K562 (cell line): Measurements from ENCODE around the gene NOS1. TPM values are rescaled to one million over a fixed set of nuclear protein-coding genes. Genes with fewer than 3 reads are reported as not detected.

ENCODE experiments used
- ATAC-seq: fragments of 200-7000 bp; cut with Tn5 transposase; 3 replicates; pipeline ENCODE4 v1.9.1; 2020; ENCODE audit warnings: moderate library complexity
- BruUV-seq: library from RNA; stranded (reverse); fragments of 400-500 nt; replicated peaks from 2 replicates; lab custom pipeline; 2021; lab: Mats Ljungman, UMichigan
- CTCF ChIA-PET: fragments of 300-600 bp; formaldehyde crosslinking; extraction: SDS; loops from one replicate; lab custom pipeline; 2021; ENCODE audit warnings: low intra/inter-chr PET ratio; lab: Yijun Ruan, JAX
- POLR2A ChIA-PET: fragments of 300-600, 350-650 bp; sonication (Branson Sonifier 250); formaldehyde crosslinking; extraction: SDS; loops from one replicate; lab custom pipeline; 2021; ENCODE audit warnings: antibody characterized with exemption, inconsistent platforms; lab: Yijun Ruan, JAX
- DNase-seq, 4 experiments: peaks; one replicate each; pipeline versions ENCODE4 v3.0.0 to v3.0.0-alpha.2; 2011 to 2018; ENCODE audit warnings: low spot score in 3 of 4, mixed read lengths in 3 of 4; ENCODE audit errors: extremely low read depth in 1 of 4
- FAIRE-seq: peaks from 2 replicates; lab custom pipeline; 2011; peaks lifted over from hg19 to GRCh38; lab: Jason Lieb, UNC
- H2AFZ ChIP-seq: 2 replicates; pipeline ENCODE4 v1.6.0; 2011; ENCODE audit warnings: low read depth, low read length, control low read depth, inconsistent platforms
- H3K27ac ChIP-seq: fragments of 200-600 bp; 3 replicates; pipeline ENCODE4 v1.8.0; 2011; ENCODE audit warnings: low read depth, mild to moderate bottlenecking, control low read depth, inconsistent platforms, low read length, moderate library complexity, mixed read lengths; ENCODE audit errors: extremely low read depth
- H3K27me3 ChIP-seq, 2 experiments: fragments of 300-600 bp in 1 of 2; 2 replicates in 1 of 2; 3 replicates in 1 of 2; pipeline versions ENCODE4 v1.6.0 to v1.8.0; 2011; ENCODE audit warnings: inconsistent platforms in 2 of 2, low read length in 2 of 2, mild to moderate bottlenecking in 1 of 2, mixed read lengths in 1 of 2, moderate library complexity in 1 of 2; ENCODE audit not compliant: control insufficient read depth in 2 of 2, insufficient read depth in 2 of 2
- H3K36me3 ChIP-seq: fragments of 300-600 bp; 3 replicates; pipeline ENCODE4 v1.8.0; 2011; ENCODE audit warnings: mild to moderate bottlenecking, low read length, inconsistent platforms; ENCODE audit not compliant: control insufficient read depth, insufficient read depth
- H3K4me1 ChIP-seq, 2 experiments: fragments of 200-600 bp in 1 of 2; replicated peaks in 1 of 2; 2 replicates in 1 of 2; 3 replicates in 1 of 2; pipeline versions ENCODE4 v1.5.1 to v1.8.0; 2011; ENCODE audit warnings: inconsistent platforms in 2 of 2, low read length in 2 of 2, mild to moderate bottlenecking in 1 of 2, mixed read lengths in 1 of 2, moderate library complexity in 1 of 2; ENCODE audit not compliant: control insufficient read depth in 2 of 2, insufficient read depth in 2 of 2
- H3K4me2 ChIP-seq: 2 replicates; pipeline ENCODE4 v1.6.1; 2011; ENCODE audit warnings: low read length, control low read depth, inconsistent platforms, mixed read lengths; ENCODE audit not compliant: insufficient read depth
- H3K4me3 ChIP-seq: fragments of 200-600 bp; sonication (generic), shearing (Covaris generic); 2 replicates; pipeline ENCODE4 v1.5.1; 2016; ENCODE audit warnings: control low read depth, inconsistent platforms
- H3K79me2 ChIP-seq: fragments of 200-600 bp; 3 replicates; pipeline ENCODE4 v1.8.0; 2011; ENCODE audit warnings: low read length, inconsistent platforms; ENCODE audit not compliant: control insufficient read depth, insufficient read depth
- H3K9ac ChIP-seq, 2 experiments: 2 replicates each; pipeline versions ENCODE4 v1.6.0 to v1.6.1; 2011; ENCODE audit warnings: low read depth in 2 of 2, low read length in 2 of 2, control low read depth in 1 of 2, inconsistent platforms in 1 of 2, mild to moderate bottlenecking in 1 of 2, mixed read lengths in 1 of 2; ENCODE audit not compliant: insufficient read depth in 1 of 2
- H3K9me1 ChIP-seq: one replicate; pipeline ENCODE4 v1.6.0; 2011; ENCODE audit warnings: inconsistent platforms, mild to moderate bottlenecking, low read length, moderate library complexity; ENCODE audit not compliant: control insufficient read depth, insufficient read depth
- H3K9me3 ChIP-seq: replicated peaks from 2 replicates; pipeline ENCODE4 v1.5.1; 2011; ENCODE audit warnings: low read depth, low read length, inconsistent platforms; ENCODE audit not compliant: control insufficient read depth, insufficient read depth
- H4K20me1 ChIP-seq: replicated peaks from 2 replicates; pipeline ENCODE4 v1.6.1; 2011; ENCODE audit warnings: low read length, inconsistent platforms, mixed read lengths; ENCODE audit not compliant: control insufficient read depth, insufficient read depth
- DMBX1 ChIP-seq: fragments of 250-450 bp; sonication (Bioruptor Pico); IDR thresholded peaks from 2 replicates; pipeline ENCODE4 v1.8.0; 2022; ENCODE audit warnings: inconsistent platforms, mild to moderate bottlenecking, moderate library complexity, borderline replicate concordance
- ETS2 ChIP-seq: IDR thresholded peaks from 2 replicates; pipeline ENCODE4 v1.6.1; 2016; ENCODE audit warnings: borderline replicate concordance, missing genetic modification characterization, mild to moderate bottlenecking, moderate library complexity, missing compliant biosample characterization; ENCODE audit not compliant: poor library complexity, severe bottlenecking
- KLF10 ChIP-seq: fragments of 250-450 bp; sonication (Bioruptor Pico); IDR thresholded peaks from 2 replicates; pipeline ENCODE4 v1.6.1; 2021; ENCODE audit warnings: matching md5 sums
- KLF13 ChIP-seq: fragments of 450-650 bp; IDR thresholded peaks from 2 replicates; pipeline ENCODE4 v1.6.1; 2016; ENCODE audit warnings: missing genetic modification characterization, low read depth, mild to moderate bottlenecking, missing compliant biosample characterization, moderate library complexity, borderline replicate concordance
- MIER1 ChIP-seq: fragments of 450-650 bp; IDR thresholded peaks from 2 replicates; pipeline ENCODE4 v1.6.1; 2016; ENCODE audit warnings: antibody characterized with exemption, mild to moderate bottlenecking, low read depth
- POLR2AphosphoS2 ChIP-seq: IDR thresholded peaks from 2 replicates; pipeline ENCODE4 v1.6.1; 2012; ENCODE audit warnings: low read length, improper control_type of control experiment
- RBM25 ChIP-seq: fragments of 200-400 bp; formaldehyde crosslinking; IDR thresholded peaks from 2 replicates; pipeline ENCODE4 v1.6.1; 2018; ENCODE audit warnings: low read length, low read depth, moderate library complexity; ENCODE audit not compliant: severe bottlenecking
- TAL1 ChIP-seq: fragments of 450-650 bp; IDR thresholded peaks from 2 replicates; pipeline ENCODE4 v1.6.1; 2016; ENCODE audit warnings: mild to moderate bottlenecking
- TEAD1 ChIP-seq, 2 experiments: fragments of 450-650 bp in 1 of 2; sonication (generic) in 1 of 2; formaldehyde crosslinking; IDR thresholded peaks; 2 replicates each; pipeline versions ENCODE4 v1.4.0 to v1.8.0; 2020 to 2022; ENCODE audit warnings: mild to moderate bottlenecking in 2 of 2, missing genetic modification reagents in 1 of 2
- ZFPM2 ChIP-seq: fragments of 250-450 bp; sonication (Bioruptor Pico); IDR thresholded peaks from 2 replicates; pipeline ENCODE4 v1.5.1; 2022; ENCODE audit warnings: mild to moderate bottlenecking
- ZNF146 ChIP-seq: IDR thresholded peaks from one replicate; pipeline ENCODE4 v1.6.1; 2018; ENCODE audit warnings: missing compliant biosample characterization; ENCODE audit not compliant: unreplicated experiment
- WGBS: fragments of 100-300 bp; shearing (Covaris generic); methylation state at CpG from one replicate; pipeline ENCODE4 v1.1.6; 2016; ENCODE audit warnings: low coverage, mixed read lengths; ENCODE audit not compliant: insufficient coverage; ENCODE audit errors: missing lambda C conversion rate; 5-methylcytosine and 5-hydroxymethylcytosine counted together
- in situ Hi-C: fragments of 300-500 bp; cut with MboI; formaldehyde crosslinking; loops from 4 replicates; pipeline ENCODE4 v1.15.0; 2018; ENCODE audit warnings: inconsistent platforms, mixed read lengths
- intact Hi-C: fragments of 100-400 bp; cut with micrococcal nuclease; formaldehyde crosslinking; loops from 2 replicates; pipeline ENCODE4 v1.14.2; 2022
- polyA plus RNA-seq, 8 experiments: library from polyadenylated mRNA; depleted of rRNA in 4 of 8; stranded (reverse) in 5 of 8; unstranded in 3 of 8; fragments of >200 nt; fragmentation: Nextera tagmentation in 2 of 8; fragmentation: Illumina TruSeq in 1 of 8; extraction: Ambion mirVana in 2 of 8; extraction: Trizol in 1 of 8; gene quantifications; 2 replicates each; pipeline versions ENCODE4 v1.2.1 to v1.2.3, GENCODE V29; 2011 to 2014; ENCODE audit warnings: inconsistent platforms in 1 of 8, missing spikeins in 1 of 8
- total RNA-seq, 7 experiments: library from RNA; depleted of rRNA in 6 of 7; stranded (reverse); fragments of >200 nt in 6 of 7; fragmentation: Illumina TruSeq in 2 of 7; extraction: Trizol in 2 of 7; gene quantifications; 2 replicates each; pipeline versions ENCODE4 v1.2.1 to v1.2.3, GENCODE V29; 2011 to 2021; ENCODE audit warnings: low replicate concordance in 1 of 7
- TF ChIP-seq, protein P1 (sequence below): sonication (generic); formaldehyde crosslinking; IDR thresholded peaks from 2 replicates; pipeline ENCODE4 v1.8.1; 2023; ENCODE audit warnings: mild to moderate bottlenecking, missing genetic modification reagents
- TF ChIP-seq, protein P2 (sequence below): sonication (generic); formaldehyde crosslinking; IDR thresholded peaks from 2 replicates; pipeline ENCODE4 v1.8.1; 2023; ENCODE audit warnings: mild to moderate bottlenecking, missing genetic modification reagents, moderate library complexity
- TF ChIP-seq, protein P3 (sequence below): fragments of 150-350 bp; conservative IDR thresholded peaks from 2 replicates; pipeline ENCODE4 v1.6.1; 2014; ENCODE audit warnings: low read length

Gene NOS1
- total and polyA plus RNA-seq, 9 of the 15 experiments (the other 6 are each of a cell fraction or from before 2014, with no cell fraction given): not detected

DNA sequence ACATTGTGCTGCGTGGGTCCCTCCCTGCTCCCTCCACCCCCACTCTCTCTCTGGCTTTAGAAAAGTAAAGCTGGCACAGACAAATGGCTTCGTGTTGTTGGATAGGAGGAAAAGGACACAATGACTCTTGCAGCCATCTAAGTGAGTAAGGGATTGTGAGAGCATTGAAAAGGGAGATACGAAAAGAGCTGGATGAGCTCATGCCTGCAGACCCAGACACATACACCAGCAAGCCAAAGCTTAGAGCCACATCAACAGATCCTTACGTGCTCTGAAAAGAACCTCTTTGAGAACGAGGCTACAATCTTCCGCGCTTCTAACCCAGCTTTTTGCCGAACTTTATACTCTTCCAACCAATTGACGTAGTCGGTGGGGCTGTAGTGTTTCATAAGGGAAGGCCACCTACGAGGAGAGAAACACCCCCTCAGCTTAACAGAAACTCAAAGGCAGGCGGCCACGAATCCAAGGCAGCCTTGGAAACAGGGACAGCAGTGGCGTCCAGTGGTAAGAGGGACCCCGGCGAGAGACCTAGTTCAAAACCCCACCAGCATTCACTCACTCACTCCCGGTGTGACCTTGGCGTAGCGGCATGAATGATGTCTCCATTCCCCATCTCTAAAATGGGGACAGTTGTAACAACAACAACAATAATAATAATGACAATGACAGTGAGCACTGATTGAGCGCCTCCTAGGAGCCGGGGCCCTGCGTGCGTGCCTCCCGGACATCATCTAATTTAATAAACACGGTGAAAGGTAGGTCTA lies 172.3 kb downstream of the NOS1 start:
- H3K9me1 ChIP-seq: peaks cover 6% of the 10 kb centered on the region
- no peak overlapping the region for H3K27ac ChIP-seq
- H3K27me3 ChIP-seq: peaks cover 5 to 11% of the 10 kb centered on the region in 2 experiments; a peak in 2 of 5 replicates
- 61% methylated on average over 24 of the region's 25 CpGs for WGBS
- ChIA-PET CTCF (no interaction called here), POLR2A (interaction anchor here (0.7 to 1.2 kb wide), 2 partner anchors 11 to 1588 kb away, joined by 3 to 5 read pairs; no protein-coding TSS in a partner anchor)
- ATAC-seq (no peak), FAIRE-seq (no peak), DNase-seq (no peak)
- peaks cover 27% of the 10 kb centered on the region; the same call in 2 of the 3 replicates for H3K36me3 ChIP-seq
- peaks cover 6 to 18% of the 10 kb centered on the region in 2 experiments; a peak in 3 of 5 replicates for H3K4me1 ChIP-seq
- TSS peak; percentile 57 for BruUV-seq
- peak overlapping the region; percentile 63 for H2AFZ ChIP-seq
- H4K20me1 ChIP-seq: no peaks in the 10 kb centered on the region
- peak overlapping the region; percentile 88 for H3K4me2 ChIP-seq
- H3K9me3 ChIP-seq: peaks cover 6% of the 10 kb centered on the region
- peaks cover 10% of the 10 kb centered on the region; the same call in 2 of the 3 replicates for H3K79me2 ChIP-seq
- H3K4me3 ChIP-seq: peak overlapping the region; percentile 76
- H3K9ac ChIP-seq: peak overlapping the region in 1 of 2 experiments; percentile 99; a peak in 3 of 4 replicates
- intact Hi-C loops (no loop called here), in situ Hi-C loops (no loop called here)
- no peak for TF ChIP-seq MIER1
- TF ChIP-seq, protein P1, sequence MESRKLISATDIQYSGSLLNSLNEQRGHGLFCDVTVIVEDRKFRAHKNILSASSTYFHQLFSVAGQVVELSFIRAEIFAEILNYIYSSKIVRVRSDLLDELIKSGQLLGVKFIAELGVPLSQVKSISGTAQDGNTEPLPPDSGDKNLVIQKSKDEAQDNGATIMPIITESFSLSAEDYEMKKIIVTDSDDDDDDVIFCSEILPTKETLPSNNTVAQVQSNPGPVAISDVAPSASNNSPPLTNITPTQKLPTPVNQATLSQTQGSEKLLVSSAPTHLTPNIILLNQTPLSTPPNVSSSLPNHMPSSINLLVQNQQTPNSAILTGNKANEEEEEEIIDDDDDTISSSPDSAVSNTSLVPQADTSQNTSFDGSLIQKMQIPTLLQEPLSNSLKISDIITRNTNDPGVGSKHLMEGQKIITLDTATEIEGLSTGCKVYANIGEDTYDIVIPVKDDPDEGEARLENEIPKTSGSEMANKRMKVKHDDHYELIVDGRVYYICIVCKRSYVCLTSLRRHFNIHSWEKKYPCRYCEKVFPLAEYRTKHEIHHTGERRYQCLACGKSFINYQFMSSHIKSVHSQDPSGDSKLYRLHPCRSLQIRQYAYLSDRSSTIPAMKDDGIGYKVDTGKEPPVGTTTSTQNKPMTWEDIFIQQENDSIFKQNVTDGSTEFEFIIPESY: peak; percentile 65
- TF ChIP-seq POLR2AphosphoS2: no peak
- TF ChIP-seq DMBX1 (CRISPR knock-in tag): no peak
- peak; percentile 21 for TF ChIP-seq RBM25
- TF ChIP-seq KLF10: no peak
- no peak for TF ChIP-seq ZNF146
- TF ChIP-seq, protein P2, sequence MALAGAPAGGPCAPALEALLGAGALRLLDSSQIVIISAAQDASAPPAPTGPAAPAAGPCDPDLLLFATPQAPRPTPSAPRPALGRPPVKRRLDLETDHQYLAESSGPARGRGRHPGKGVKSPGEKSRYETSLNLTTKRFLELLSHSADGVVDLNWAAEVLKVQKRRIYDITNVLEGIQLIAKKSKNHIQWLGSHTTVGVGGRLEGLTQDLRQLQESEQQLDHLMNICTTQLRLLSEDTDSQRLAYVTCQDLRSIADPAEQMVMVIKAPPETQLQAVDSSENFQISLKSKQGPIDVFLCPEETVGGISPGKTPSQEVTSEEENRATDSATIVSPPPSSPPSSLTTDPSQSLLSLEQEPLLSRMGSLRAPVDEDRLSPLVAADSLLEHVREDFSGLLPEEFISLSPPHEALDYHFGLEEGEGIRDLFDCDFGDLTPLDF (CRISPR knock-in tag): no peak
- TF ChIP-seq ZFPM2 (CRISPR knock-in tag): no peak
- TF ChIP-seq ETS2: no peak
- TF ChIP-seq, protein P3, sequence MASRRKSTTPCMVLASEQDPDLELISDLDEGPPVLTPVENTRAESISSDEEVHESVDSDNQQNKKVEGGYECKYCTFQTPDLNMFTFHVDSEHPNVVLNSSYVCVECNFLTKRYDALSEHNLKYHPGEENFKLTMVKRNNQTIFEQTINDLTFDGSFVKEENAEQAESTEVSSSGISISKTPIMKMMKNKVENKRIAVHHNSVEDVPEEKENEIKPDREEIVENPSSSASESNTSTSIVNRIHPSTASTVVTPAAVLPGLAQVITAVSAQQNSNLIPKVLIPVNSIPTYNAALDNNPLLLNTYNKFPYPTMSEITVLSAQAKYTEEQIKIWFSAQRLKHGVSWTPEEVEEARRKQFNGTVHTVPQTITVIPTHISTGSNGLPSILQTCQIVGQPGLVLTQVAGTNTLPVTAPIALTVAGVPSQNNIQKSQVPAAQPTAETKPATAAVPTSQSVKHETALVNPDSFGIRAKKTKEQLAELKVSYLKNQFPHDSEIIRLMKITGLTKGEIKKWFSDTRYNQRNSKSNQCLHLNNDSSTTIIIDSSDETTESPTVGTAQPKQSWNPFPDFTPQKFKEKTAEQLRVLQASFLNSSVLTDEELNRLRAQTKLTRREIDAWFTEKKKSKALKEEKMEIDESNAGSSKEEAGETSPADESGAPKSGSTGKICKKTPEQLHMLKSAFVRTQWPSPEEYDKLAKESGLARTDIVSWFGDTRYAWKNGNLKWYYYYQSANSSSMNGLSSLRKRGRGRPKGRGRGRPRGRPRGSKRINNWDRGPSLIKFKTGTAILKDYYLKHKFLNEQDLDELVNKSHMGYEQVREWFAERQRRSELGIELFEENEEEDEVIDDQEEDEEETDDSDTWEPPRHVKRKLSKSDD: no peak
- no peak for TF ChIP-seq TAL1
- no peak for TF ChIP-seq TEAD1 (CRISPR knock-in tag; IDR thresholded peaks at IDR 0.05)
- no peak for TF ChIP-seq KLF13
